Neutrophil (primary cell): Measurements from ENCODE around the gene MFAP3L.
"Not testable (repeated sequence)": the region's sequence is repeated elsewhere in the genome, so short reads cannot be mapped to it uniquely, and the experiment has no call there.

ENCODE experiments used
- H3K27ac ChIP-seq: fragments of 200-600 bp; sonication (generic); 2 replicates; pipeline ENCODE4 v1.5.1; 2016; ENCODE audit warnings: mild to moderate bottlenecking, moderate library complexity
- H3K27me3 ChIP-seq: fragments of 200-600 bp; sonication (generic); 2 replicates; pipeline ENCODE4 v1.6.0; 2016; ENCODE audit warnings: mild to moderate bottlenecking
- H3K36me3 ChIP-seq: fragments of 200-600 bp; sonication (generic); 2 replicates; pipeline ENCODE4 v1.5.1; 2017
- H3K4me1 ChIP-seq, 2 experiments: fragments of 200-600 bp in 1 of 2; sonication (generic) in 1 of 2; 1 replicate in 1 of 2; 2 replicates in 1 of 2; pipeline versions ENCODE4 v1.5.1 to v1.6.1; 2013 to 2016; ENCODE audit warnings: low read depth in 1 of 2, low read length in 1 of 2, mild to moderate bottlenecking in 1 of 2, moderate library complexity in 1 of 2; ENCODE audit not compliant: control insufficient read depth in 1 of 2, insufficient read depth in 1 of 2
- H3K4me3 ChIP-seq, 2 experiments: fragments of 200-600 bp in 1 of 2; sonication (generic) in 1 of 2; 1 replicate in 1 of 2; 2 replicates in 1 of 2; pipeline ENCODE4 v1.5.1; 2013 to 2016; ENCODE audit warnings: low read depth in 1 of 2, low read length in 1 of 2, mild to moderate bottlenecking in 1 of 2, moderate library complexity in 1 of 2
- H3K9me3 ChIP-seq: fragments of 200-600 bp; sonication (generic); 2 replicates; pipeline ENCODE4 v1.5.1; 2016
- CTCF ChIP-seq: fragments of 200-600 bp; sonication (generic); IDR thresholded peaks from 2 replicates; pipeline ENCODE4 v1.5.1; 2016; ENCODE audit warnings: antibody characterized with exemption

MFAP3L gene

GRCh38 chr4:169952236-169953002, 73.8 kb downstream of the MFAP3L start:
- Histone ChIP-seq H3K27me3 (peaks cover 39% of the 10 kb centered on the region), H3K27ac (no peak overlapping the region), H3K9me3 (no peaks in the 10 kb centered on the region), H3K36me3 (no peaks in the 10 kb centered on the region), H3K4me3 (no peak overlapping the region), H3K4me1 (no peaks in the 10 kb centered on the region)
- TF ChIP-seq CTCF = no peak

DNA sequence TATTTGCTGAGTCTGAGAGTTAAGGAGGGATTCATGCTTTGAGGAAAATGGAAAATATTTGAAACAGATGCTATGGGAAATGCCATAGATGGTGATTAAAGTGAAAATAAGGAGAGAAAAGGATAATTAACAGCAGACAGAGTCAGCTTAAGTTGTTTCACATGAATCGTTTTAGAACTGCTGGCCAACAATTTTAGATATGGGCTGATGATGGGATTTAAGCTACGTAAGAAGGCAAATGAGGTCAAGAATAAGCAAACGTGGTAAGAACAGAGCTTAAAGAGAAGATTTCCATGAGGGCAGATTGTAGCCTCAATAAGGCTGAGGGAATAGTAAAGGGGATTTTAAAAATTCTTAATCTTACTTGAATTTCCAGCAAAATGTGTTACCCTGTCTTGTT, 77.9 kb downstream of the MFAP3L start:
- Histone ChIP-seq H3K27ac (no peak overlapping the region), H3K27me3 (peaks cover 33% of the 10 kb centered on the region), H3K36me3 (no peaks in the 10 kb centered on the region), H3K4me1 (no peaks in the 10 kb centered on the region), H3K4me3 (no peak overlapping the region), H3K9me3 (no peaks in the 10 kb centered on the region)
- TF ChIP-seq CTCF = no peak

DNA sequence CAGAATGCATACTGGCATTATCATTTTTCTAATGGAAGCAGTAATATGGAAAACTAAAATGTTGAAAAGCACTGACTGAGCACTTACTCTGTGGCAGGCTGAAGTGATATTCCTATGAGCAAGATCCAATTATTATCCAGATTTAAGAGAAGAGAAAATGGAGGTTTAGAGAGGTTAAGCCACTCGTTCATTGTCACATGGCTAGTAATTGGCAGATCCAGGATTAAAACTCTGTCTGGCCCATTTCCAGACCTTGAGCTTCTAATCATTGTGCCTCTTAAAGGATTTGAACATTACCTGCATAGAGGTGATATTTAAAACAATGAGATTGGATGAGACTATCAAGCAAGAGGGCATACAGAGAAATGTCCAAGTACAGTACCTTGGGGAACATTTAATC, 80.6 kb downstream of the MFAP3L start:
- Histone ChIP-seq H3K27me3 (peaks cover 23% of the 10 kb centered on the region), H3K4me1 (no peaks in the 10 kb centered on the region), H3K27ac (no peak overlapping the region), H3K4me3 (no peak overlapping the region), H3K9me3 (no peaks in the 10 kb centered on the region), H3K36me3 (no peaks in the 10 kb centered on the region)
- no peak for TF ChIP-seq CTCF

- H3K27me3 ChIP-seq, H3K4me1 ChIP-seq, H3K4me3 ChIP-seq, H3K9me3 ChIP-seq, H3K27ac ChIP-seq, H3K36me3 ChIP-seq: not testable (repeated sequence)
Measured at GRCh38 chr4:169943601-169944000, 82.6 kb downstream of the MFAP3L start.

DNA sequence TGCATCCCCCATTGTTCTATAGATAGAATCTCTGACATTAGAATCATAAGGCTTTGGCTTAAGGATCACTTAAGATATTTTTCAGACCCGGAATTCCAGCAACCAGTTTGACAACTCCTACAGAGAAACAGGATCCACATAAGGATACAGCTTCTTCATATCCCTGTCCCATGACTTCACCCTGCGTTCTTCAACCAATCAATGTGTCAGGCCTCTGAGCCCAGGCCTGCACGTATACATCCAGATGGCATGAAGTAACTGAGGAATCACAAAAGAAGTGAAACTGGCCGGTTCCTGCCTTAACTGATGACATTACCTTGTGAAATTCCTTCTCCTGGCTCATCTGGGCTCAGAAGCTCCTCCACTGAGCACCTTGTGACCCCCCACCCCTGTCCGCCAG, 85.1 kb downstream of the MFAP3L start:
- H3K9me3 ChIP-seq = no peaks in the 10 kb centered on the region
- H3K27ac ChIP-seq = no peak overlapping the region
- no peak overlapping the region for H3K4me3 ChIP-seq
- H3K36me3 ChIP-seq = no peaks in the 10 kb centered on the region
- TF ChIP-seq CTCF = no peak
- H3K4me1 ChIP-seq = no peaks in the 10 kb centered on the region
- no peaks in the 10 kb centered on the region for H3K27me3 ChIP-seq

DNA sequence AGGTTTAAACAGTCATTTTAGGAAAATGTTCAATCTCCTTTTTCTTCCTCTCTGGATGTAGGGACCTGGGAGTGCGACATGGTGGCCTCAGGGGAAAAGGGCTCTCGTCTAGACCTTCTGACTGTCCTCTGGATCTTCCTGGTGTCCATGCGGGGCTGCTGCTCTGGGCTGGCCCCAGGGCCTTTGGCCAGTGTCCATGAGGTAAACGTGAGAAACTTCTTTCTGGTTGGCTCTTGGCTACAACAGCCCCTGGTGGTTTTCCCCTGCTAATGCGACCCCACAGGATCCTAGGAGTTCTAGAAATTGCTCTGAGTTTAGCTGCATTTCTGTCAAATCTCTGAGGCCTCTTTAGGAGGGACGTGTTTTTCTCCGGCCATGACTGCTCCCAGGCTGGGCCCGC, 85.7 kb downstream of the MFAP3L start:
- Histone ChIP-seq H3K27ac (no peak overlapping the region), H3K27me3 (no peaks in the 10 kb centered on the region), H3K9me3 (no peaks in the 10 kb centered on the region)

More for the DNA sequence above, 85.7 kb downstream of the MFAP3L start:
- no peak for TF ChIP-seq CTCF
- Histone ChIP-seq H3K4me3 (no peak overlapping the region), H3K4me1 (no peaks in the 10 kb centered on the region), H3K36me3 (no peaks in the 10 kb centered on the region)
